CD4-positive, CD25-positive, alpha-beta regulatory T cell (primary cell): Measurements from ENCODE around the gene PTPRE. TPM values are rescaled to one million over a fixed set of nuclear protein-coding genes. Genes with fewer than 3 reads are reported as not detected.
A peak's percentile ranks its signal among the peaks of the same experiment; 100 is the strongest.

ENCODE experiments used
- ATAC-seq, 2 donors: fragments of 150-1000 bp; cut with Tn5 transposase; one replicate each; pipeline ENCODE4 v1.10.0; 2021; ENCODE audit warnings: low read depth in 2 of 2, moderate number of reproducible peaks in 2 of 2, moderate library complexity in 1 of 2
- DNase-seq, 3 donors: peaks; one replicate each; pipeline versions ENCODE4 v3.0.0 to v3.0.0-alpha.2; 2012 to 2022; ENCODE audit warnings: mixed read lengths in 1 of 3
- H3K27ac ChIP-seq: one replicate; pipeline ENCODE4 v1.7.0; 2013; ENCODE audit warnings: mild to moderate bottlenecking, low read length; ENCODE audit not compliant: insufficient read depth, poor library complexity, severe bottlenecking
- H3K27me3 ChIP-seq: one replicate; pipeline ENCODE4 v1.7.0; 2013; ENCODE audit warnings: low read length; ENCODE audit not compliant: control insufficient read depth, insufficient read depth
- H3K36me3 ChIP-seq: one replicate; pipeline ENCODE4 v1.7.0; 2013; ENCODE audit warnings: mild to moderate bottlenecking, low read length, moderate library complexity; ENCODE audit not compliant: control insufficient read depth, insufficient read depth
- H3K4me1 ChIP-seq: 2 replicates; pipeline ENCODE4 v1.7.0; 2013; ENCODE audit warnings: mild to moderate bottlenecking, low read length; ENCODE audit not compliant: insufficient read depth, control insufficient read depth, poor library complexity, severe bottlenecking
- H3K4me3 ChIP-seq: one replicate; pipeline ENCODE4 v1.7.0; 2013; ENCODE audit warnings: low read depth, mild to moderate bottlenecking, low read length, moderate library complexity
- H3K9me3 ChIP-seq, 2 experiments: 1 replicate in 1 of 2; 2 replicates in 1 of 2; pipeline ENCODE4 v1.7.0; 2013; ENCODE audit warnings: low read length in 2 of 2, mild to moderate bottlenecking in 1 of 2, moderate library complexity in 1 of 2; ENCODE audit not compliant: control insufficient read depth in 2 of 2
- H3K27ac Mint-ChIP-seq, 3 donors: one replicate each; pipeline ENCODE4 v1.8.0; 2020 to 2022; ENCODE audit warnings: mild to moderate bottlenecking in 3 of 3, mixed read lengths in 3 of 3, moderate library complexity in 2 of 3
- H3K27me3 Mint-ChIP-seq: one replicate; pipeline ENCODE4 v1.8.0; 2022; ENCODE audit warnings: mild to moderate bottlenecking, mixed read lengths
- H3K36me3 Mint-ChIP-seq: one replicate; pipeline ENCODE4 v1.8.0; 2020; ENCODE audit warnings: mixed read lengths
- H3K4me1 Mint-ChIP-seq, 4 donors: one replicate each; pipeline ENCODE4 v1.8.0; 2020 to 2022; ENCODE audit warnings: mixed read lengths in 4 of 4, mild to moderate bottlenecking in 1 of 4
- H3K4me3 Mint-ChIP-seq, 4 donors: one replicate each; pipeline ENCODE4 v1.8.0; 2020 to 2022; ENCODE audit warnings: mild to moderate bottlenecking in 4 of 4, mixed read lengths in 4 of 4, moderate library complexity in 3 of 4
- H3K9me3 Mint-ChIP-seq, 7 donors: one replicate each; pipeline ENCODE4 v1.8.0; 2020 to 2022; ENCODE audit warnings: mixed read lengths in 7 of 7, mild to moderate bottlenecking in 3 of 7, moderate library complexity in 2 of 7
- polyA plus RNA-seq, 4 donors: library from polyadenylated mRNA; unstranded; fragments of 300-500 nt; fragmentation: Illumina TruSeq; gene quantifications; one replicate each; pipeline ENCODE4 v1.2.3, GENCODE V29; 2021
- total RNA-seq: library from RNA; stranded (reverse); gene quantifications from one replicate; pipeline ENCODE4 v1.2.3, GENCODE V29; 2022

PTPRE gene
- total and polyA plus RNA-seq, 5 donors from 2014 or later = 10.0 to 63.9 (median 13.7) TPM

DNA sequence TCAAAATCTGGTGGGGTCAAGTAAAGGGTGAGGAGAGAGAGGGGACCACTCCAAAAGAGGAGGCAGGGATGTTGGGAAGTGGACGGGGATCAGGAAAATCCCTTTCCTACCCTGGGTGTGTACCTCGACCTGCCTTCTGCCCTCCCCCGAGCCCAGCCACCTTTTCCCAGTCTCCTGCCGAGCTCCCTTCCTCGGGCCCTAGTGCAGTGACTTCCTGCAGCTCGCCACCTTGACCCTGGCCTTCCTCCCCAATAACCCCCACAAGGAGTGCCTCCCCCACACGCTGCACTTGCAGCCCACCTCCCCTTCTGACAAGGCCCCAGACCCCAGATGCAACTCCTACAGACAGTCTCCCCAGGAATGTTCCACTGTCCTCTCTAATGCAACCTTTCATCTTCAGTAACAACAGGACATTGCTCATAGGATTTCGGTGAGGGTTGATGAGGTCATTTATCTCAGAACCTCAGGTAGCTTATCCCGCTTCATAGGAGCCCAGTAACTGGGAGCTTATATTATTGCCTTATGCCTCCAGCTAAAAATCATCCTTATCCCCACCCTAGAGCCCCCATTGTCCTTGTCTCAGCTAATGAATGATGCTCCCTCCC, 129.2 kb downstream of the PTPRE start:
- no peaks in the 10 kb centered on the region for H3K36me3 ChIP-seq
- H3K27me3 ChIP-seq = no peaks in the 10 kb centered on the region
- Mint-ChIP-seq H3K9me3 (peaks cover 0 to 1% (median 0%) of the 10 kb centered on the region in 7 donors), H3K27ac (no peak overlapping the region), H3K4me3 (no peak overlapping the region), H3K27me3 (no peaks in the 10 kb centered on the region), H3K4me1 (peaks cover 0 to 3% (median 0%) of the 10 kb centered on the region in 4 donors), H3K36me3 (no peaks in the 10 kb centered on the region)
- H3K4me1 ChIP-seq = peaks cover 3% of the 10 kb centered on the region
- DNase-seq (no peak), ATAC-seq (no peak)
- no peaks in the 10 kb centered on the region for H3K9me3 ChIP-seq
- H3K4me3 ChIP-seq = no peak overlapping the region
- no peak overlapping the region for H3K27ac ChIP-seq

DNA sequence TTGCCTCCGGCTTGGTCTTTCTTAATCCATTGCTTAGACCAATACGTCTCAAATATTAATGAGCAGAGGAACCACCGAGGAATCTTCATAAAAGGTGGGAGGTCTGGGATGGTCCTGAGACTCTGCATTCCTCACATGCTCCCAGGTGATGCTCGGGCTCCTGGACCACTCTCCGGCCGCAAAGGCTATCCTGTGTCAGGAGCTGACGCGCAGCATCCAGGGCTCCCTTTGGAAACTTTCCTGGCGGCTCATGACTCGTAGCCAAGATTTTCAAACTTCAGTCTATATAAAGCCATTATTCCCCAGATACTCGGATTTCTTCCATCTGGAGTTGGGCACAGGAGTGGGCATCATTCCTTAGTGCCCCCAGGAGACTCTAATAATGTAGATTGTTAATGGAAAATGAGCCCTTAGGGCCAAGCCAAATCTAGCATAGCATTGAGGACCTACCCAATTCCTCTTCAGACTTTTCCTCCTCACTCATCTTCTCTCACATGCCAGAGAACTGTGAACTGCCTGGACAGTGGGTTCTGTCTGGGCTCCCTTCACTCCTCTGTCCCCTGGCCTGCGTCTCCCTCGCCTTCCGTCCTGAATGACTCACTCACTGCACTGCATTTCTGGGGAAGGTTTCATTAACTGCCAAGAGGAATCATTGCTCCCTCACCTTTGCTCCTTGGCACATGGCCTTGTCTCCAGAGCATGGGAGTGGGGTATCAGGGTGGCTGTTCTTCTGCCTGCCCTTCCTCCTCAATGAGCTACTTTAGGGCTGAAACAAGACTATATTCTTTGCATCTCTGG, 130.0 kb downstream of the PTPRE start:
- Mint-ChIP-seq H3K4me1 (peaks cover 0 to 3% (median 0%) of the 10 kb centered on the region in 4 donors), H3K27ac (peak overlapping the region in 1 of 3 donors; percentile 85), H3K9me3 (peaks cover 0 to 1% (median 0%) of the 10 kb centered on the region in 7 donors), H3K27me3 (no peaks in the 10 kb centered on the region), H3K4me3 (no peak overlapping the region), H3K36me3 (no peaks in the 10 kb centered on the region)
- DNase-seq (no peak), ATAC-seq (no peak)
- Histone ChIP-seq H3K27me3 (no peaks in the 10 kb centered on the region), H3K27ac (no peak overlapping the region), H3K36me3 (no peaks in the 10 kb centered on the region), H3K4me1 (peaks cover 3% of the 10 kb centered on the region), H3K4me3 (no peak overlapping the region), H3K9me3 (no peaks in the 10 kb centered on the region)

DNA sequence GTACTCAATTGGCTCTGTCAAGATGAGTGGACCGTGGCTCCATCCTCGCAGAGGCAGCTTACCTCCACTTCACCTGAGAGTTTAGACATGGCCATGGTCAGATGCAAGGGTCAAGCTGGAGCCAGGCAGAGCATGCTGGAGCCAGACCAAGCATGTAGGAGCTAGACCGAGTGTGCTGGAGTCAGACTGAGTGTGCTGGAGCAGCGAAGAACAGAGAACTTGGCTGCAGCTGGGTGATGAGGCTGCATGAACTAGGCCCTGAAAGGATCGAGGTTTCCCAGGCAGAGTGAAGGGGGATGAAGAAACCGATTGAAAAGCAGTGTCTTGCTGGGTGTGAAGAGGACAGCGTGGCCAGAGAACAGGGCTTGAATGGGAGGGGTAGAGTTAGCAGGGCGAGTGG, 133.2 kb downstream of the PTPRE start:
- ATAC-seq = no peak
- no peaks in the 10 kb centered on the region for H3K27me3 Mint-ChIP-seq
- H3K27ac Mint-ChIP-seq = peak overlapping the region; percentile 5 to 80 (median 65)

DNA sequence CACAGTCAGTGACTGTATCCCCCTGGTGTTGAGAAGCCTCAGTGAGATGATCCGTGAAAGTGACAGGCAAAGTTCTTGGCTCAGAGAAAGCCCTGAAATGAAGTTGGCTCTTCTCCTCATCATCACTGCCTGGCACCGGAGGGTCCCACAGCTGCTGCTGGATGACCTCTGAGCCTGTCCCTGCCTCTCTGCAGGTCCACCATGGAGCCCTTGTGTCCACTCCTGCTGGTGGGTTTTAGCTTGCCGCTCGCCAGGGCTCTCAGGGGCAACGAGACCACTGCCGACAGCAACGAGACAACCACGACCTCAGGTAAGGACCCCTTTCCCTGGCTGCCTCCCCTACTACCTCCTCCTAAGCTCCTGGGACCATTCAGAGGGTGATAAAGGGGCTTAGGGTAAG, 133.8 kb downstream of the PTPRE start:
- Mint-ChIP-seq H3K27ac (peak overlapping the region in 1 of 3 donors; percentile 80), H3K4me1 (peaks cover 0 to 4% (median 2%) of the 10 kb centered on the region in 4 donors), H3K27me3 (no peaks in the 10 kb centered on the region), H3K4me3 (no peak overlapping the region), H3K9me3 (peaks cover 0 to 1% (median 0%) of the 10 kb centered on the region in 7 donors), H3K36me3 (no peaks in the 10 kb centered on the region)
- Histone ChIP-seq H3K9me3 (no peaks in the 10 kb centered on the region), H3K4me1 (peaks cover under 1% of the 10 kb centered on the region), H3K4me3 (no peak overlapping the region), H3K27ac (no peak overlapping the region), H3K36me3 (no peaks in the 10 kb centered on the region), H3K27me3 (no peaks in the 10 kb centered on the region)
- ATAC-seq (no peak), DNase-seq (no peak)

More for the DNA sequence above, 133.2 kb downstream of the PTPRE start:
- Histone ChIP-seq H3K27ac (no peak overlapping the region), H3K4me1 (peaks cover 3% of the 10 kb centered on the region), H3K27me3 (no peaks in the 10 kb centered on the region), H3K9me3 (no peaks in the 10 kb centered on the region), H3K36me3 (no peaks in the 10 kb centered on the region), H3K4me3 (no peak overlapping the region)
- Mint-ChIP-seq H3K4me3 (no peak overlapping the region), H3K9me3 (peaks cover 0 to 1% (median 0%) of the 10 kb centered on the region in 7 donors), H3K36me3 (no peaks in the 10 kb centered on the region), H3K4me1 (peaks cover 0 to 5% (median 2%) of the 10 kb centered on the region in 4 donors)
- DNase-seq = no peak

DNA sequence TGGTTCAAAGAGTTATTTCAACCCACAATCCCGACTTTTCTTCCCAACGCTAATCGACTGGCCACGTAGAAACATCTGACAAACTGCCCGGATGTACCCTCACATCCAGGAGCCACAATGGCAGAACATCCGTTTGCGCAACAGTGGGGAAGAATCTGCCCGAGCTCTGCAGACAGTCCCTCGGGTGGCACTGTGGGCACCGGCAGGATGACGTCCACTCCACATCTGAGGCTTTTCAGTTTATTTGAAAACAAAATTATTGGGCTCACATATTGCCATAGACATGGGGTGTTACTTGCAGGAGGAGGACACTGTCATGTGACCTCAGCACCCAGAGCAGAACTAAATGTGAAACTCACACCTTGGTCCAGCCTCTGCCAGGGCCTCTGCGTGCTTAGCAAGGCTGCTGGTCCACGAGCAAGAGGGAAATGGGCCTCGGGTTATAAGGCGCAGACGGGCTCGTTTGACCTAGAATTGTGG, 135.3 kb downstream of the PTPRE start:
- Mint-ChIP-seq H3K9me3 (peaks cover 0 to 1% (median 0%) of the 10 kb centered on the region in 7 donors), H3K27me3 (no peaks in the 10 kb centered on the region), H3K36me3 (no peaks in the 10 kb centered on the region), H3K4me3 (no peak overlapping the region), H3K27ac (no peak overlapping the region), H3K4me1 (peaks cover 0 to 15% (median 3%) of the 10 kb centered on the region in 4 donors)
- Histone ChIP-seq H3K36me3 (no peaks in the 10 kb centered on the region), H3K4me3 (no peak overlapping the region), H3K9me3 (no peaks in the 10 kb centered on the region), H3K27me3 (no peaks in the 10 kb centered on the region), H3K4me1 (peaks cover 11% of the 10 kb centered on the region), H3K27ac (no peak overlapping the region)
- ATAC-seq (no peak), DNase-seq (no peak)

DNA sequence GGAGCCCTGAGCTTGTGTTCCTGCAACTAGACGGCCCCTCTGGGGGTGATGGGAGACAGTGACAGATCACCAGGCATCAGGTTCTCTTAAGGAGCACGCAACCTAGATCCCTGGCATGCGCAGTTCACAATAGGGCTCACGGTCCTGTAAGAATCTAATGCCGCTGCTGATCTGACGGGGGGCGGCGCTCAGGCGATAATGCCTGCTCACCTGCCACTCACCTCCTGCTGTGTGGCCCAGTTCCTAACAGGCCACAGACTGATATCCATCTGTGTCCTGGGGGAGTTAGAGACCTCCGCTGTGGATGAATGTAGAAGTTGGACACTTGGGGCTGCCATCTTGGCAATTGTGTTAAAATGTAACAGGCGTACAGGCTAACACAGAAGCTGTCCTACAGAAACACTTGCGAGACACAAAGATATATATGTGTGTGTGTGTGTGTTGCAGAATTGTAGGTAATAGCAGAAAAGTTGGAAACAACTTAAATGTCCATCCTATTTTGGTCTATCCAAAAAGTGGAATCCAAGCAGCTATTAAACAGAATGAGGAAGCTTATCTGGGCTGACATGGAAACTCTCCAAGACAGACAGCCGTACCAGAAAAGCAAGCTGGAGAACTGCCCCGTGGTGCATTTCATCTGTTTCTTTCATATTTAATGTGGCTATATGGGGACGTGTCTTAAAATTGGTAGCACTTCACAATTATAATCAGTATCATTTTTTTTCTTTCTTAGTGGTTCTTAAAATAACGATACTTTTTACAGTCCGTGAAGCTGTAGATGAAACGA, 136.5 kb downstream of the PTPRE start:
- H3K27me3 Mint-ChIP-seq = no peaks in the 10 kb centered on the region
- ATAC-seq = no peak
- H3K4me1 ChIP-seq = peaks cover 23% of the 10 kb centered on the region

DNA sequence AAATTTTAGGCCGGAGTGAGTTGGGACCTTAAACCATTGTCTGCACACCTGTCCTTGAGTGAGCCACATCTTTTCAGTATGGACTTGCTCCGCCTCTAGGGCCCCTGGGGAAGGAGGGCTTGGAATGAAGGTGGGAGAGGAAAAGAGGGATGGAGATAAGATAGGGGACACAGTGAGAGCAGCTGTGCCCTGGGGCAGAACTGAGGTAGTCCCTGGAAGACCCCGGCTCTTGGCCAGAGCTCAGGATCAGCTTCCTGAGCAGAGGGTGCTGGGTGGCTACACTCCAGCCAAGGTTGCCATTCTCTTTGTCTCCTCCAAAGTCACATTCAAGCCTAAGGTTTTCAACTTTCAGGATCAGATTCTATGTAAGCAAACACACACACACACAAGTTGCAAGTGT, 137.3 kb downstream of the PTPRE start:
- H3K4me3 ChIP-seq = no peak overlapping the region
- H3K36me3 Mint-ChIP-seq = peaks cover 6% of the 10 kb centered on the region
- peak overlapping the region in 1 of 4 donors; percentile 17 for H3K4me3 Mint-ChIP-seq
- H3K4me1 ChIP-seq = peaks cover 30% of the 10 kb centered on the region
- peaks cover 6 to 35% (median 21%) of the 10 kb centered on the region in 4 donors for H3K4me1 Mint-ChIP-seq
- H3K27me3 ChIP-seq = no peaks in the 10 kb centered on the region
- H3K27ac ChIP-seq = no peak overlapping the region
- H3K36me3 ChIP-seq = no peaks in the 10 kb centered on the region
- DNase-seq (no peak), ATAC-seq (no peak)
- H3K27ac Mint-ChIP-seq = peak overlapping the region; percentile 60 to 78 (median 69)
- H3K9me3 ChIP-seq = no peaks in the 10 kb centered on the region
- H3K9me3 Mint-ChIP-seq = no peaks in the 10 kb centered on the region
- H3K27me3 Mint-ChIP-seq = no peaks in the 10 kb centered on the region

More for the DNA sequence above, 136.5 kb downstream of the PTPRE start:
- Histone ChIP-seq H3K36me3 (no peaks in the 10 kb centered on the region), H3K9me3 (no peaks in the 10 kb centered on the region), H3K27ac (no peak overlapping the region), H3K4me3 (no peak overlapping the region), H3K27me3 (no peaks in the 10 kb centered on the region)
- H3K36me3 Mint-ChIP-seq = peaks cover 6% of the 10 kb centered on the region
- DNase-seq = no peak
- peak overlapping the region in 2 of 4 donors; percentile 17 to 38 for H3K4me3 Mint-ChIP-seq
- peak overlapping the region in 2 of 3 donors; percentile 55 to 60 for H3K27ac Mint-ChIP-seq
- H3K9me3 Mint-ChIP-seq = no peaks in the 10 kb centered on the region
- peaks cover 5 to 27% (median 16%) of the 10 kb centered on the region in 4 donors for H3K4me1 Mint-ChIP-seq
